Adipocyte (in vitro differentiated cells): ENCODE data around the gene SOD1.
"Not testable (repeated sequence)": the region's sequence is repeated elsewhere in the genome, so short reads cannot be mapped to it uniquely, and the experiment has no call there.

Experiments
- DNase-seq: peaks from one replicate; pipeline ENCODE4 v3.0.0-alpha.2; 2015; ENCODE audit warnings: low read depth
- H3K27me3 ChIP-seq: replicated peaks from 2 replicates; pipeline ENCODE4 v1.7.0; 2013; ENCODE audit warnings: mild to moderate bottlenecking, low read length, moderate library complexity; ENCODE audit not compliant: control insufficient read depth, insufficient read depth
- H3K36me3 ChIP-seq: 2 replicates; pipeline ENCODE4 v1.7.0; 2013; ENCODE audit warnings: low read length, mild to moderate bottlenecking, moderate library complexity; ENCODE audit not compliant: control insufficient read depth, insufficient read depth, severe bottlenecking
- H3K4me1 ChIP-seq: 2 replicates; pipeline ENCODE4 v1.7.0; 2013; ENCODE audit warnings: mild to moderate bottlenecking, low read length, moderate library complexity; ENCODE audit not compliant: control insufficient read depth, insufficient read depth
- H3K4me3 ChIP-seq: 2 replicates; pipeline ENCODE4 v1.7.0; 2013; ENCODE audit warnings: mild to moderate bottlenecking, low read length, moderate library complexity
- H3K9ac ChIP-seq: 2 replicates; pipeline ENCODE4 v1.7.0; 2013; ENCODE audit warnings: mild to moderate bottlenecking, low read length, moderate library complexity
- H3K9me3 ChIP-seq: 2 replicates; pipeline ENCODE4 v1.7.0; 2013; ENCODE audit warnings: mild to moderate bottlenecking, low read length, moderate library complexity; ENCODE audit not compliant: control insufficient read depth

SOD1 gene

DNA sequence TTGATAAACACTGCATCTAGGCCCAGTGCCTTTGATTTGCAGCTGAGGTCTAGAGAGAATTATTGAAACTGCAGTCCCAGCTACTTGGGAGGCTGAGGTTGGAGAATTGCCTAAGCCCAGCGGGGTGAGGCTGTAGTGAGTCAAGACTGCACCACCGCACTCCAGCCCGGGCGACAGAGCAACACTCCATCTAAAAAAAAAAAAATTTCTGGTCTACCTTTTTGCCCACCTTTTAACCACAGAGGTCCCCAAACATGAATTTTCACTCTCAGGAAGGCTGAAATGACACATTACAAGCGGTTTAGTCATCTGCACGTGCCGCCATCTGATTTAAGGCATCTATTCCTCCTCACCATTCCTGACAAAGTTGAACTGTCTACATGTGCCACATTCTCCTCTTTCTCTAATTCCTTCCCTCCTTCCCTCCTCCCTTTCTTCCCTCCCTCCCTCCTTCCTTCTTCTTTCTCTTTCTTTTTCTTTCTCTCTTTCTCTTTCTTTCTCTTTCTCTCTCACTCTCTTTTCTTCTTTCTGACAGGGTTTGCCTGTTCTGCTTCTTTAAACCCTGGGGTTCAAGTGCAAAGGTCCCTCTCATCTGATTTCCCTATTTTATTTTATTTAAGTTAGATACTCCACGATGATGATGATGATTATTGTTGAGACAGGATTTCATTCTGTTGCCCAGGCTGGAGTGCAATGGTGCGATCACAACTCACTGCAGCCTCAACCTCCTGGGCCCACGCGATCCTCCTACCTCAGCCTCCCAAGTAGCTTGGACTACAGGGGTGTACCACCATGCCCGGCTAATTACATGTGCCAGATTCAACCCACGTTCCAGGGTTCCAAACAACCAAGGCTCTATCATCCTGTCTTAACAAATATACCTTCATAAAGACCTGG lies 3.0 kb upstream of the SOD1 start:
- Histone ChIP-seq H3K4me1 (peaks cover 26% of the 10 kb centered on the region), H3K36me3 (no peaks in the 10 kb centered on the region), H3K4me3 (no peak overlapping the region), H3K9ac (no peak overlapping the region), H3K27me3 (no peaks in the 10 kb centered on the region), H3K9me3 (no peaks in the 10 kb centered on the region)
- no peak for DNase-seq

DNA sequence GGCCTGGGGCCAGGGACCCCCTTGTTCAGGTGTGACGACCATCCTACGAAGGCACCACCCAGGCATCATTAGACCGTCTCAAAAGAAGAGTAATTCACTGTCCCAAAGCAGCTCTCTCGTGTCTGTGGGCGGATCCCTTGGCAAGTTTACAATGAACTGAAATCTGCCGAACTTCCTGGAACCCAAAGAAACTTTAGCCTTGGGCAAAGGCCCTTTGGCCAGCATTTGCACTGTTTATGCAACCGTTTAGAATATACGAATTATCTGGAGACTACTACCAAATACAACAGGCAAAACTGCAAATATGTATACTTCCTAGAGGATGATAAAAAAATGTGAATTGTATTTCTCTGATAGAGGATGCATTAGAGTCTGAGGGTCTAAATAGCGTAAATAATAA lies 1.4 kb upstream of the SOD1 start:
- no peaks in the 10 kb centered on the region for H3K27me3 ChIP-seq
- no peak overlapping the region for H3K9ac ChIP-seq
- H3K9me3 ChIP-seq, result no peaks in the 10 kb centered on the region
- peak overlapping the region; percentile 6 for H3K4me3 ChIP-seq
- DNase-seq, result no peak
- H3K4me1 ChIP-seq, result peaks cover 39% of the 10 kb centered on the region
- H3K36me3 ChIP-seq, result peaks cover 10% of the 10 kb centered on the region

DNA sequence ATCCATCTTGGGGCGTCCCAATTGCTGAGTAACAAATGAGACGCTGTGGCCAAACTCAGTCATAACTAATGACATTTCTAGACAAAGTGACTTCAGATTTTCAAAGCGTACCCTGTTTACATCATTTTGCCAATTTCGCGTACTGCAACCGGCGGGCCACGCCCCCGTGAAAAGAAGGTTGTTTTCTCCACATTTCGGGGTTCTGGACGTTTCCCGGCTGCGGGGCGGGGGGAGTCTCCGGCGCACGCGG lies 282 bp upstream of the SOD1 start:
- Histone ChIP-seq H3K4me3 (peak overlapping the region; percentile 94), H3K9ac (peak overlapping the region; percentile 98), H3K4me1 (peaks cover 47% of the 10 kb centered on the region), H3K36me3 (peaks cover 20% of the 10 kb centered on the region), H3K27me3 (no peaks in the 10 kb centered on the region), H3K9me3 (no peaks in the 10 kb centered on the region)
- DNase-seq, result no peak

DNA sequence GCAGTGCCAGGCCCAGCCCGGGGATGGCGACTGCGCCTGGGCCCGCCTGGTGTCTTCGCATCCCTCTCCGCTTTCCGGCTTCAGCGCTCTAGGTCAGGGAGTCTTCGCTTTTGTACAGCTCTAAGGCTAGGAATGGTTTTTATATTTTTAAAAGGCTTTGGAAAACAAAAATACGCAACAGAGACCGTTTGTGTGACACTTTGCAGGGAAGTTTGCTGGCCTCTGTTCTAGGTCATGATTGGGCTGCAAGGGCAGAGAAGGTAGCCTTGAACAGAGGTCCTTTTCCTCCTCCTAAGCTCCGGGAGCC lies 719 bp downstream of the SOD1 start:
- peaks cover 47% of the 10 kb centered on the region for H3K4me1 ChIP-seq
- DNase-seq, result no peak
- H3K4me3 ChIP-seq, result peak overlapping the region; percentile 94
- no peaks in the 10 kb centered on the region for H3K9me3 ChIP-seq
- no peaks in the 10 kb centered on the region for H3K27me3 ChIP-seq
- H3K36me3 ChIP-seq, result peaks cover 26% of the 10 kb centered on the region
- peak overlapping the region; percentile 98 for H3K9ac ChIP-seq

DNA sequence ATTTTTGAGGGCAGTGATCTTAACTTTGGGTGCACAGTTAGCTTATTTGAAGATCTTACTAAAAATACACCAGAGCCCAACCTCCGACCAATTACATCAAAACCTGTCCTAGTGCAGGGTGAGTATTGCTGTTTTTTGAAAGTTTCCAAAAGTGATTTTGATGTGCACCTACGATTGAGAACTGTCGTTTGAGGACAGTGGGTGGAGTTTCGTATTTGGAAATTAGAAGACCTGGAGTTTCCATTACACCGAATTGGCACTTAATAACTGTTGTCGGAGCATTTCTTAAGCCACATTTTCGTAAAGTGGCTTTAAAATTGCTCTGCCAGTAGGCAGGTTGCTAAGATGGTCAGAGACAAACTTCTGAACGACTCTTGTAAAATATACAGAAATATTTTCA lies 1.1 kb downstream of the SOD1 start:
- H3K27me3 ChIP-seq, result no peaks in the 10 kb centered on the region
- peaks cover 51% of the 10 kb centered on the region for H3K4me1 ChIP-seq
- DNase-seq, result peak; percentile 34
- H3K4me3 ChIP-seq, result peak overlapping the region; percentile 94
- peak overlapping the region; percentile 98 for H3K9ac ChIP-seq
- H3K9me3 ChIP-seq, result no peaks in the 10 kb centered on the region
- H3K36me3 ChIP-seq, result peaks cover 26% of the 10 kb centered on the region

DNA sequence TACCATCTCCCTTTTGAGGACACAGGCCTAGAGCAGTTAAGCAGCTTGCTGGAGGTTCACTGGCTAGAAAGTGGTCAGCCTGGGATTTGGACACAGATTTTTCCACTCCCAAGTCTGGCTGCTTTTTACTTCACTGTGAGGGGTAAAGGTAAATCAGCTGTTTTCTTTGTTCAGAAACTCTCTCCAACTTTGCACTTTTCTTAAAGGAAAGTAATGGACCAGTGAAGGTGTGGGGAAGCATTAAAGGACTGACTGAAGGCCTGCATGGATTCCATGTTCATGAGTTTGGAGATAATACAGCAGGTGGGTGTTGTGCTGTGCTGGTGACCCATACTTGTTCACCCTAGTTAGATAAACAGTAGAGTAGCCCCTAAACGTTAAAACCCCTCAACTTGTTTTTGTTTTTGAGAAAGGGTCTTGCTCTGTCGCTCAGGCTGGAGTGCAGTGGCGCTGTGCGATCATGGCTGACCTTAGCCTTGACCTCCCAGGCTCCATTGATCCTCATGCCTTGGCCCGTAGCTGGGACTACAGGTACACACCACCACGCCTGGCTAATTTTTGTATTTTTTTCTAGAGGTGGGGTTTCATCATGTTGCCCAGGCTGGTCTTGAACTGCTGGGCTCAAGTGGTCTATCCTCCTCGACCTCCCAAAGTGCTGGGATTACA lies 4.2 kb downstream of the SOD1 start:
- H3K4me3 ChIP-seq, result peak overlapping the region; percentile 10
- H3K4me1 ChIP-seq, result peaks cover 62% of the 10 kb centered on the region
- H3K27me3 ChIP-seq, result no peaks in the 10 kb centered on the region
- H3K9ac ChIP-seq, result no peak overlapping the region
- H3K36me3 ChIP-seq, result peaks cover 53% of the 10 kb centered on the region
- no peak for DNase-seq
- H3K9me3 ChIP-seq, result no peaks in the 10 kb centered on the region

DNA sequence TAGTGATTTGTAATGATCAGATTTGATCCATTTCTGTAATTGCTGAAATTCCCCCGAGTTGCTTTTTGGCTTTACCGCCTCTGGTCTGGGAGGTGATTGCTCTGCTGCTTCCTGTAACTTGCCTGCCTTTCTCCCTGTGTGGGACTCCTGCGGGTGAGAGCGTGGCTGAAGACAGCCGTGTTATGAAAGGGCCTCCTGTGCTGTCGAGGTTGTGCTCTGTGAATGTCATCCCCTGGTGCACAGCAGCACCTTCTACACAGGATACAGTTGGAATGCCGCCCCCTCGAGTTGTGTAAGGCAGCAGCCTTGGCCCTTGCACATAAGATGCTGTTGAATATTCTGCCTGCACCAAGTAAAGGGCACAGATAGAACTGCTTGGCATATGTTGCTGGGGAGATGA lies 5.9 kb downstream of the SOD1 start:
- no peak overlapping the region for H3K9ac ChIP-seq
- H3K9me3 ChIP-seq, result no peaks in the 10 kb centered on the region
- no peaks in the 10 kb centered on the region for H3K27me3 ChIP-seq
- H3K36me3 ChIP-seq, result peaks cover 70% of the 10 kb centered on the region
- H3K4me1 ChIP-seq, result peaks cover 75% of the 10 kb centered on the region
- DNase-seq, result no peak
- no peak overlapping the region for H3K4me3 ChIP-seq

DNA sequence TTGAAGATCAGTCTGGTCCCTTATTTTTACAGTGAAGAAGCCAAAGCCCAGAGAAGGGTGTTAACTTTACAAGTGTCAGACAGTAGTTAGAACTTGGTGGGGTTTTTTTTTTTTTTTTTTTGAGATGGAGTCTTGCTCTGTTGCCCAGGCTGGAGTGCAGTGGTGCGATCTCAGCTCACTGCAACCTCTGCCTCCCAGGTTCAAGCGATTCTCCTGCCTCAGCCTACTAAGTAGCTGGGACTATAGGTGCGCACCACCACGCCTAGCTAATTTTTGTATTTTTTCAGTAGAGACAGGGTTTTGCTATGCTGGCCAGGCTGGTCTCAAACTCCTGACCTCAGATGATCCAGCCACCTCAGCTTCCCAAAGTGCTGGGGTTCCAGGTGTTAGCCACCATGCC lies 6.4 kb downstream of the SOD1 start:
- peaks cover 71% of the 10 kb centered on the region for H3K36me3 ChIP-seq

DNA sequence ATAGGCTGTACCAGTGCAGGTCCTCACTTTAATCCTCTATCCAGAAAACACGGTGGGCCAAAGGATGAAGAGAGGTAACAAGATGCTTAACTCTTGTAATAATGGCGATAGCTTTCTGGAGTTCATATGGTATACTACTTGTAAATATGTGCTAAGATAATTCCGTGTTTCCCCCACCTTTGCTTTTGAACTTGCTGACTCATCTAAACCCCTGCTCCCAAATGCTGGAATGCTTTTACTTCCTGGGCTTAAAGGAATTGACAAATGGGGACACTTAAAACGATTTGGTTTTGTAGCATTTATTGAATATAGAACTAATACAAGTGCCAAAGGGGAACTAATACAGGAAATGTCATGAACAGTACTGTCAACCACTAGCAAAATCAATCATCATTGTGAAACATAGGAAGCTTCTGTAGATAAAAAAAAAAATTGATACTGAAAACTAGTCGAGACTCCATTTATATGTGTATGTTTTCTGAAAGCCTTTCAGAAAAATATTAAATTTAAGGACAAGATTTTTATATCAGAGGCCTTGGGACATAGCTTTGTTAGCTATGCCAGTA lies 7.0 kb downstream of the SOD1 start:
- H3K4me3 ChIP-seq, result no peak overlapping the region
- H3K27me3 ChIP-seq, result no peaks in the 10 kb centered on the region
- H3K4me1 ChIP-seq, result peaks cover 69% of the 10 kb centered on the region
- no peak overlapping the region for H3K9ac ChIP-seq
- no peaks in the 10 kb centered on the region for H3K9me3 ChIP-seq
- no peak for DNase-seq
- H3K36me3 ChIP-seq, result peaks cover 76% of the 10 kb centered on the region

More for the DNA sequence above, 6.4 kb downstream of the SOD1 start:
- H3K9ac ChIP-seq, H3K4me3 ChIP-seq, H3K9me3 ChIP-seq, H3K27me3 ChIP-seq, DNase-seq: not testable (repeated sequence)
- peaks cover 74% of the 10 kb centered on the region for H3K4me1 ChIP-seq

DNA sequence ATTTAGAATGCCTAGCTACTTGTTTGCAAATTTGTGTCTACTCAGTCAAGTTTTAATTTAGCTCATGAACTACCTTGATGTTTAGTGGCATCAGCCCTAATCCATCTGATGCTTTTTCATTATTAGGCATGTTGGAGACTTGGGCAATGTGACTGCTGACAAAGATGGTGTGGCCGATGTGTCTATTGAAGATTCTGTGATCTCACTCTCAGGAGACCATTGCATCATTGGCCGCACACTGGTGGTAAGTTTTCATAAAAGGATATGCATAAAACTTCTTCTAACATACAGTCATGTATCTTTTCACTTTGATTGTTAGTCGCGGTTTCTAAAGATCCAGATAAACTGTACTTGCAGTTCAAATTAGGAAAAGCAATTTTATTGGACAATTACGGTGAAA lies 7.6 kb downstream of the SOD1 start:
- Histone ChIP-seq H3K4me3 (no peak overlapping the region), H3K27me3 (no peaks in the 10 kb centered on the region), H3K9me3 (no peaks in the 10 kb centered on the region), H3K4me1 (peaks cover 63% of the 10 kb centered on the region), H3K9ac (no peak overlapping the region), H3K36me3 (peaks cover 74% of the 10 kb centered on the region)
- no peak for DNase-seq

DNA sequence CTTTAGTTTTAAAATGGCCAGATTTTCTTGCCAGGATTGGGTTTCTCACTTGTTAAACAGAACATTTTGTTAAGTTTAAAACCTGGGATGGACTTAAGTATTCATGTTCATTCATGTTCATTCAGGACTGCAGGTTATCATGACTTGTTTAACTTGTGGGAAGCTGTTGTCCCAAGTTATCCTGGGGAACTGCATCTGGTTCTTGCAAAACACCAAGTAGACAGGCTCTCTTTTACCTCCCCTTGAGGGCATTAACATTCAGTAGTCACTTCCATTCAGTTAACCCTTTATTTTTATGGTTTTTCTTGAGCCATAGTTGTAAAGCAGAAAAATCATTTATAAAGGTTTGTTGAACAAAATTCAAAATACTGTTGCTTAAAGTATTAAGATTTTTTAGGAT lies 8.1 kb downstream of the SOD1 start:
- H3K4me1 ChIP-seq, result peaks cover 59% of the 10 kb centered on the region
- peaks cover 70% of the 10 kb centered on the region for H3K36me3 ChIP-seq
- peak overlapping the region; percentile 16 for H3K4me3 ChIP-seq
- H3K9me3 ChIP-seq, result no peaks in the 10 kb centered on the region
- no peaks in the 10 kb centered on the region for H3K27me3 ChIP-seq
- DNase-seq, result no peak
- peak overlapping the region; percentile 23 for H3K9ac ChIP-seq
